ENCODE results near the gene DHFR. TPM values are rescaled to one million over a fixed set of nuclear protein-coding genes. Genes with fewer than 3 reads are reported as not detected.

DHFR gene
- total RNA-seq, 2 donors from 2014 or later = 1.8 to 2.0 TPM

DNA sequence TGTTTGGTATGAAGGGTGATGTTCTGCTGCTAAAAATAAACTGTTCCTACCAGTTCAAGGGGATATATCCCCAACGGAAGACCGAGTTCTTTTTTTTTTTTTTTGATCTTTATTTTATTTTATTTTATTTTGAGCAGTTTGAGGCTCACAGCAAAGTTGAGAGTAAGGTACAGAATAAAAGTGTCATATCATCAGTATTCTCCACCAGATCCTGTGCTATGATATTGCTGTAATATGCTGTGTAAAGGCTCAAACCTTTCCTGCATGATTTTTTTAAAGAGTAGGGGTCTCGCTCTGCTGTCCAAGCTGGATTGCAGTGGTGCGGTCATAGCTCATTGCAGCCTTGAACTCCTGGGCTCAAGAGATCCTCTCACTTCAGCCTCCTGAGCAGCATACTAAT lies 34.8 kb upstream of the DHFR start:
- TF ChIP-seq POLR2A (IDR thresholded peaks at IDR 0.05) (no peak), CTCF (IDR thresholded peaks at IDR 0.05) (no peak)

GRCh38 chr5:80688648-80689420 lies 34.1 kb upstream of the DHFR start:
- WGBS, 2 donors = 79 to 81% methylated on average over 4 of the region's 4 CpGs
- Histone ChIP-seq H3K4me3 (no peak overlapping the region), H3K9me3 (no peaks in the 10 kb centered on the region), H3K27me3 (no peaks in the 10 kb centered on the region), H3K4me1 (no peaks in the 10 kb centered on the region), H3K27ac (no peak overlapping the region), H3K36me3 (replicated peaks in 1 of 2; ENCODE audit: insufficient read depth in 1 of 2, low read depth in 2 of 2) (no peaks in the 10 kb centered on the region)
- no peak for TF ChIP-seq CTCF (IDR thresholded peaks at IDR 0.05)
- DNase-seq (no peak), ATAC-seq (no peak)
- intact Hi-C loops (cut with DNase I) = no loop called here

More for the DNA sequence above, 34.8 kb upstream of the DHFR start:
- WGBS, 2 donors = 62 to 74% methylated on average over 4 of the region's 4 CpGs
- intact Hi-C loops (cut with DNase I) = no loop called here
- no peak overlapping the region for H3K4me3 ChIP-seq
- no peaks in the 10 kb centered on the region for H3K4me1 ChIP-seq
- DNase-seq (no peak), ATAC-seq (no peak)
- no peaks in the 10 kb centered on the region for H3K9me3 ChIP-seq
- H3K36me3 ChIP-seq (replicated peaks in 1 of 2; ENCODE audit: insufficient read depth in 1 of 2, low read depth in 2 of 2) = no peaks in the 10 kb centered on the region
- H3K27me3 ChIP-seq = no peaks in the 10 kb centered on the region
- no peak overlapping the region for H3K27ac ChIP-seq

DNA sequence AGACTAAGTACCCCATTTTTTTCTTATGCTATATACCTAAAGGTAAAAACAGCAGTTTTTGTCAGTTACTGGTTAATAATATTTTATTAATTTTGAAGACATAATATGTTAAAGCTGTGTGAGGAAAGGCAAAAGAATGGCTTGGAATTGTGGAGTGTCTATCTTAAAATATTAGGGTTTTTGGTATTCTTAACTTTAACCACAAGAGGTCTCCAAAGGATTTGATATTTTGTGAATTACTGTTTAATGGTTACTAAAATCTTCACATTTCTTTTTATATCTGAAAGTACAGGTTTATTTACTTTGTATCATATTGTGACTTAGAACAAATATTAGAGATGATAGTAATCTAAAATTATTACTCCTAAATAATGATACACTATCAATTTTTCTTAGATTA lies 32.0 kb upstream of the DHFR start:
- TF ChIP-seq CTCF (IDR thresholded peaks at IDR 0.05) (peak in 6 of 7 experiments; percentile 11 to 44 (median 34)), POLR2A (IDR thresholded peaks at IDR 0.05) (no peak)
- Histone ChIP-seq H3K36me3 (replicated peaks in 1 of 2; ENCODE audit: insufficient read depth in 1 of 2, low read depth in 2 of 2) (peaks cover 0 to 2% of the 10 kb centered on the region in 2 donors), H3K9me3 (no peaks in the 10 kb centered on the region), H3K27ac (no peak overlapping the region), H3K4me3 (no peak overlapping the region), H3K27me3 (no peaks in the 10 kb centered on the region), H3K4me1 (no peaks in the 10 kb centered on the region)
- intact Hi-C loops (cut with DNase I) = no loop called here
- ATAC-seq (no peak), DNase-seq (no peak)

GRCh38 chr5:80676706-80677105 lies 21.9 kb upstream of the DHFR start:
- TF ChIP-seq CTCF (IDR thresholded peaks at IDR 0.05) = no peak
- no peak for TF ChIP-seq POLR2A (IDR thresholded peaks at IDR 0.05)
- ATAC-seq (no peak), DNase-seq (no peak)
- Histone ChIP-seq H3K27me3 (no peaks in the 10 kb centered on the region), H3K27ac (no peak overlapping the region), H3K4me3 (no peak overlapping the region), H3K4me1 (no peaks in the 10 kb centered on the region), H3K36me3 (replicated peaks in 1 of 2; ENCODE audit: insufficient read depth in 1 of 2, low read depth in 2 of 2) (peaks cover 0 to 9% of the 10 kb centered on the region in 2 donors), H3K9me3 (no peaks in the 10 kb centered on the region)
- intact Hi-C loops (cut with DNase I) = no loop called here
- 58 to 70% methylated on average over 6 of the region's 6 CpGs for WGBS, 2 donors

Data from body of pancreas (tissue), 4 donors.